Ishikawa (cell line): ENCODE measurements around the gene SLC4A2.

ENCODE experiments used
- CEBPB ChIP-seq: IDR thresholded peaks from 2 replicates; pipeline ENCODE4 v1.6.1; 2012
- CREB1 ChIP-seq: IDR thresholded peaks from 2 replicates; pipeline ENCODE4 v1.6.1; 2012; ENCODE audit warnings: low read depth
- EGR1 ChIP-seq: IDR thresholded peaks from 2 replicates; pipeline ENCODE4 v1.6.1; 2012
- EP300 ChIP-seq: IDR thresholded peaks from 2 replicates; pipeline ENCODE4 v1.6.1; 2012; ENCODE audit warnings: borderline replicate concordance
- FOXM1 ChIP-seq: IDR thresholded peaks from 2 replicates; pipeline ENCODE4 v1.6.1; 2012; ENCODE audit warnings: low read depth, borderline replicate concordance
- MAX ChIP-seq: IDR thresholded peaks from 2 replicates; pipeline ENCODE4 v1.6.1; 2012
- NFIC ChIP-seq: IDR thresholded peaks from 2 replicates; pipeline ENCODE4 v1.6.1; 2012
- RAD21 ChIP-seq: IDR thresholded peaks from 2 replicates; pipeline ENCODE4 v1.6.1; 2012; ENCODE audit warnings: low read depth
- REST ChIP-seq: IDR thresholded peaks from 2 replicates; pipeline ENCODE4 v1.6.1; 2012; ENCODE audit warnings: low read depth, mild to moderate bottlenecking
- TAF1 ChIP-seq: IDR thresholded peaks from 2 replicates; pipeline ENCODE4 v1.6.1; 2012; ENCODE audit warnings: low read depth, mild to moderate bottlenecking
- TCF12 ChIP-seq: IDR thresholded peaks from 2 replicates; pipeline ENCODE4 v1.6.1; 2012; ENCODE audit warnings: low read depth
- TEAD4 ChIP-seq: IDR thresholded peaks from 2 replicates; pipeline ENCODE4 v1.6.1; 2012
- USF1 ChIP-seq: IDR thresholded peaks from 2 replicates; pipeline ENCODE4 v1.6.1; 2012
- YY1 ChIP-seq: IDR thresholded peaks from 2 replicates; pipeline ENCODE4 v1.6.1; 2012; ENCODE audit warnings: low read depth
- ZBTB7A ChIP-seq: IDR thresholded peaks from 2 replicates; pipeline ENCODE4 v1.6.1; 2012; ENCODE audit warnings: low read depth

Gene SLC4A2

DNA sequence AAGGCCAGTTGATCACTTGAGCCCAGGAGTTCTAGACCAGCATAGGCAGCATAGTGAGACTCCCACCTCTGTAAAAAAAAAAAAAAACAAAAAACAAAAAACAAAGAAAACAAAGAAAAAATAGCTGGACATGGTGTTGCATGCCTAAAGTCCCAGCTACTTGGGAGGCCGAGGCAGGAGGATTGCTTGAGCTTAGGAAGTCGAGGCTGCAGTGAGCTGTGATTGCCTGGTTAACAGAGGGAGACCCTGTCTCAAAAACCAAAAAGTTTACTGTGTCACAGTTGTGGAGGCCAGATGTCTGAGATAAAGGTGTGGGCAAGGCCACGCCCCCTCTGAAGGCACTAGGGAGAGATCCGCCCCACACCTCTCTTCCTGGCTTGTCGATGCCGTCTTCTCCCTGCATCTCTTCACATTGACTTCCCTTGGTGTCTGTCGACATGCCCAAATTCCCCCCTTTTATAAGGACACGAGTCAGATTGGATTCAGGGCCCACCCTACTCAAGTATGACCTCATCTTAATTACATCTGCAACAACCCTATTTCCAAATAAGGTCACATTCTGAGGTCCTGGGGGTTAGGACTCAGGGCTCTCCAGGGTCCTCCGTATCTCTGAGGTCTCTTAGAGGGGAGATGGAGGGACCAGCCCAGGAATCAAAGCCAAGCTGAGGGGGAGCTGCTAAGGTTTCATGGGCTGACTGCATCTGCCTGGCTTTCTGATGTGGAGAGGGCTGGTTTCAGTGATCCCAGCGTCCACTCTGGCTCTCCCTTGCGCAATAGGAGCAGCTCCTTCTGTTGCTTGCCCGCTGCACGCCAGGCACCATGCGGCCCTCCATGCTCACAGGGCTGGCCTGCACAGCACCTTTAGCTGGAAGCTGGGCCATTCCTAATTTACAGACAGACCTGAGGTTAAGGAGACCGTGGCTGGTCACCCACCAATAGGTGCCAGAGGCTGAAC, 50.0 kb downstream of the SLC4A2 start:
- TF ChIP-seq EP300 (no peak), CEBPB (peak; percentile 97)

DNA sequence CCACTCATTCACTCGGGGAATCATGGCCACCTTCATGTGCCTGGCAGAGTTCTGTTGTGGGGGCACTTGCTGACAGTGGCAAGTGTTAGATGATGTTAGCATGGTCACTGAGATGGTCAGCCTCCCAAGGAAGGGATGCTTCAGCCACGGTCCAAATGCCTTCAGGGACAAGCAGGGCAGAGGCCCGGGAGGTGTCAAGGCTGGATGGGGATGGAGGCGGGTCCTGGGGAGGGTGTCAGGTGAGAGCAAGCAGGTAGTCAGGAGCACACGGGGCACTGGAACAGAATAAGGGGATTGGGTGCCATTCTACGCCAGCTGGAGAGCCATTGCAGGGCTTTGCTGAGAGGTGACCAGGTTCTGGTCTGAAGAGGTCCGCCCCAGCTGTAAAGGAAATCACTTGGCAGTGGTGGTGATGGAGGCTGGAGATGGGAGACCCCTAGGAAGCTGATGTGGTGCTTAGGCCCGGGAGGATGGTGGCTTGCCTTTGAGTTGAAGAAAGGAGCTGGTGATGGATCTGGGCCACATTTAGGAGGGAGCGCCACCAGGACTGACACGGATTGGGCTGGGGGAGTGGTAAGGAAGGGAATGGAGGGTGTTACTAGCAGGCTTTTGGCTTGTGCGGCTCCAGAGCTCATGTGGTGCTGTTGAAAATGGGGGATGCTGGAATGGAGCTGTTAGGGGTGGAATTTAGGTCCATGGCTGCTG, 51.0 kb downstream of the SLC4A2 start:
- TF ChIP-seq RAD21 (no peak), EP300 (no peak), NFIC (no peak), MAX (no peak), TCF12 (no peak), YY1 (no peak), USF1 (no peak), TAF1 (no peak), EGR1 (no peak), REST (no peak), CREB1 (no peak), TEAD4 (no peak), ZBTB7A (no peak), FOXM1 (no peak)

DNA sequence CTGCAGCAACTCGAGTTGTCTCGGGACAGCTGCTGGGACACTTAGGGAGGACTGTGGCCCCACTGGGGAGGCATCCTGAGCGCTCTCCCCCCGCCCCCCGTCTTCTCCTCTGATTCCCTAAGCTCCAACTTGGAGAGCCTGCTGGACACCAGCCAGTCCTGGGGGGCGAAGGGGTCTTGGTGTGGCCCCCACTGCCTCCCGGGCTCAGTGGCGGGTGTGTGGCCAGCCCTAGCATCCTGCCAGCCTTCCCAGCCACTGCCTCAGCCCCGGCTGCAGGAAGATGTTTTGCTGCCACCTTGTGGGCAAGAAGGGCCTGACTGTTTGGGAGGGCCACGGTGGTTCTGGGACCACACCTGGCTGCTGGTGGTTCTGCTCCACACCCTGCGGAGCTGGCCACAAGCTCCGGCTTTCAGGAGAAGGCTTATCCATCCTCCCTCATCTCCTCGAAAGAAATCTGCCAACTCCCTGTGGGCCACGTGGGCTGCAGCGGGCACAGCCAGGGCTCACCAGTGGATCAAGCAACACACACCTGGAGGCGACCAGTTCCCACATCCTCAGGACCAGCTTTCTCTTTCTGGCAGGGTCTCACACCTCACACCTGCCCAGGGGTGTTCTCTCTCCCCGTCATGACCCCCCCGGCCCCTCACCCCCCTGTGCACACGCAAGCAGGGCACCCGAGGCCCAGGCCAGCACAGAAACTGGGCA, 51.7 kb downstream of the SLC4A2 start:
- peak; percentile 89 for TF ChIP-seq RAD21
- TF ChIP-seq ZBTB7A = 0 out of 2 replicates have a peak, but pooled peaks have one; percentile 32
- TF ChIP-seq TEAD4 = no peak
- no peak for TF ChIP-seq YY1
- TF ChIP-seq NFIC = no peak
- TF ChIP-seq MAX = peak; percentile 32; the same call in 1 of the 2 replicates

GRCh38 chr7:151113344-151114150, 54.2 kb downstream of the SLC4A2 start:
- TF ChIP-seq EP300 (no peak), NFIC (peak; percentile 74), EGR1 (0 out of 2 replicates have a peak, but pooled peaks have one; percentile 17), CEBPB (0 out of 2 replicates have a peak, but pooled peaks have one; percentile 2), USF1 (no peak), YY1 (no peak), FOXM1 (no peak), RAD21 (no peak), TCF12 (peak; percentile 62; the same call in 1 of the 2 replicates), CREB1 (no peak), MAX (no peak; the same call in 1 of the 2 replicates), ZBTB7A (no peak; the same call in 1 of the 2 replicates), TAF1 (peak; percentile 37; the same call in 1 of the 2 replicates), TEAD4 (peak; percentile 86), REST (no peak)
